ENCODE data around the gene CES2.

The CES2 gene

DNA sequence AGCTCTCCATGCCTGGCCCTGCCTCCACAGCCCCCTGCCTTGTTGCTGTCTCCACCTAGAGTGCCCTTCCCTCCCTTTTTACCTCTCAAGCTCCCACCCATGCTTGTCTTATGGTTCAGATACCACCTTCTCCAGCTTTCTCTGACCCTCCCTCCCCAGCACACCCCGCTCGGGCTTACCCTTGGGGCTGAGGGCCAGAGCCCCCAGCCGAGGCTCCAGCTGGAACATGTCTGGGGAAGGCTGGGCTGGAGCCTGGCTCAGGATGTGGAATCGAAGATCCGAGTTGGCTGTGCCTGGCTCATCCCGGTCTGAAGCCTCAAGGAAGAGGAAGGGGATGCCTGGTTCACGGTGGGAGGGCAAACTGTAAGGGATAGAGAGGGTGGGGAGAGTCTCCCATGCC is 20.3 kb upstream of the CES2 start:
- H3K4me3 Mint-ChIP-seq, result peak overlapping the region in 1 of 3 experiments; percentile 34
- no peaks in the 10 kb centered on the region for H3K9me3 Mint-ChIP-seq
- no peaks in the 10 kb centered on the region for H3K36me3 Mint-ChIP-seq (ENCODE audit: low read depth)
- H3K27me3 Mint-ChIP-seq (ENCODE audit: low read depth), result peaks cover 37% of the 10 kb centered on the region
- TF ChIP-seq CTCF (IDR thresholded peaks at IDR 0.05; ENCODE audit: unreplicated experiment in 3 of 3), result no peak
- peaks cover 6% of the 10 kb centered on the region for H3K4me1 Mint-ChIP-seq
- no peak overlapping the region for H3K27ac Mint-ChIP-seq

DNA sequence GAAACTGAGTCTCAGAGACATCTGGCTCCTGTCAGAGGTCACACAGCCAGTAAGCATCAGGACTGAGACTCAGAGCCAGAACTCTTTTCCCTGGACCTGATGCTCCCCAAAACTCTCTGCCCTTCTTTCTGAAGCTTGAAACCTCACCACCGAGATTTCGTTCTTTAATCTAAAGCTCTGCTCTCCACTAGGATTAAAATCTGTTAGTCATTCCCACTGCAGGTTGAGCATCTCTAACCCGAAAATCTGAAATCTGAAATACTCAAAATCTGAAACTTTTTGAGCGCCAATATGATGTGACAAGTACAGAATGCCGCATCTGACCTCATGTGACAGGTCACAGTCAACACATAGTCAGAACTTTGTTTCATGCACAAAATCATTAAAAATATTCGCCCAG is 18.8 kb upstream of the CES2 start:
- Mint-ChIP-seq H3K27me3 (ENCODE audit: low read depth) (peaks cover 43% of the 10 kb centered on the region), H3K36me3 (ENCODE audit: low read depth) (no peaks in the 10 kb centered on the region), H3K4me3 (no peak overlapping the region), H3K4me1 (peaks cover 12% of the 10 kb centered on the region), H3K27ac (no peak overlapping the region), H3K9me3 (no peaks in the 10 kb centered on the region)
- TF ChIP-seq CTCF (IDR thresholded peaks at IDR 0.05; ENCODE audit: unreplicated experiment in 3 of 3), result no peak

- TF ChIP-seq CTCF (IDR thresholded peaks at IDR 0.05; ENCODE audit: unreplicated experiment in 3 of 3), result no peak
- Mint-ChIP-seq H3K9me3 (no peaks in the 10 kb centered on the region), H3K27me3 (ENCODE audit: low read depth) (peaks cover 44% of the 10 kb centered on the region), H3K4me1 (peaks cover 12% of the 10 kb centered on the region), H3K36me3 (ENCODE audit: low read depth) (no peaks in the 10 kb centered on the region), H3K27ac (peak overlapping the region in 1 of 3 experiments; percentile 93), H3K4me3 (peak overlapping the region in 1 of 3 experiments; percentile 32)
Observed at GRCh38 chr16:66917741-66918140, 17.6 kb upstream of the CES2 start.

DNA sequence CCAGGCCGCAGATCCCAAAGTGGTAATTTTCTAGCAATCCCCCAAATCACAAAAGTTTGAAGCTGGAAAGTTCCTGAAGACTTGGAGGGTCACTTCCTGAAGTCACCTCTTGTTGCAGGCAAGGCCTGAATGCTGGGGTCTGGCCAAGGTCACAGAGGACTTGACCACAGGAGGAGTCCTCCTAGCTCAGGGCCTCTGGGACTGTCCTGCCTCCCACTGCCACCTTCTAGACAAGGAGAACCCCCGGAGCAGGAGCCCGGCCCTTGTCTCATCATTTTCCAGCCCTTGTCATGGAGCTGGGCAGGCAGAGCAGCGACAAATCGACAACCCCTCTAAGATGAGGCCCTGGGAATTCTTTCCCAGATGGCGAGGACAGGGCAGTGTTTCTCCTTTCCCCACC is 17.0 kb upstream of the CES2 start:
- peaks cover 17% of the 10 kb centered on the region for H3K4me1 Mint-ChIP-seq
- H3K27ac Mint-ChIP-seq, result peak overlapping the region in 2 of 3 experiments; percentile 69 to 93
- H3K9me3 Mint-ChIP-seq, result no peaks in the 10 kb centered on the region
- H3K4me3 Mint-ChIP-seq, result peak overlapping the region in 2 of 3 experiments; percentile 36 to 53
- no peak for TF ChIP-seq CTCF (IDR thresholded peaks at IDR 0.05; ENCODE audit: unreplicated experiment in 3 of 3)
- H3K27me3 Mint-ChIP-seq (ENCODE audit: low read depth), result peaks cover 48% of the 10 kb centered on the region
- no peaks in the 10 kb centered on the region for H3K36me3 Mint-ChIP-seq (ENCODE audit: low read depth)

- Mint-ChIP-seq H3K4me1 (peaks cover 22% of the 10 kb centered on the region), H3K27ac (peak within 1 kb of the TSS; percentile 69 to 93 (median 85))
- TF ChIP-seq CTCF (IDR thresholded peaks at IDR 0.05; ENCODE audit: unreplicated experiment in 3 of 3), result no peak
Observed at GRCh38 chr16:66918803-66919568, 16.3 kb upstream of the CES2 start, which contains the start of gene CDH16. CDH16 (minus strand) TSS chr16:66918885; CDS start chr16:66918065, 820 bp downstream.

More at GRCh38 chr16:66918803-66919568, 16.3 kb upstream of the CES2 start, which contains the start of gene CDH16:
- peak within 1 kb of the TSS; percentile 5 to 53 (median 53) for H3K4me3 Mint-ChIP-seq
- H3K36me3 Mint-ChIP-seq (ENCODE audit: low read depth), result no peaks in the 10 kb centered on the region
- H3K27me3 Mint-ChIP-seq (ENCODE audit: low read depth), result peaks cover 52% of the 10 kb centered on the region
- H3K9me3 Mint-ChIP-seq, result no peaks in the 10 kb centered on the region

Data from nephron (organoid).